ENCODE measurements around the gene CFAP54.
A peak's percentile ranks its signal among the peaks of the same experiment; 100 is the strongest.

Gene CFAP54

GRCh38 chr12:96770219-96771102 is 281.1 kb downstream of the CFAP54 start:
- no peak overlapping the region for H3K4me3 ChIP-seq (ENCODE audit: low read depth, low read length)
- DNase-seq (ENCODE audit: low read depth, low spot score), result no peak
- in situ Hi-C loops (cut with HindIII; ENCODE audit: low sequenced_read_pairs), result no loop called here
- TF ChIP-seq, protein P1, sequence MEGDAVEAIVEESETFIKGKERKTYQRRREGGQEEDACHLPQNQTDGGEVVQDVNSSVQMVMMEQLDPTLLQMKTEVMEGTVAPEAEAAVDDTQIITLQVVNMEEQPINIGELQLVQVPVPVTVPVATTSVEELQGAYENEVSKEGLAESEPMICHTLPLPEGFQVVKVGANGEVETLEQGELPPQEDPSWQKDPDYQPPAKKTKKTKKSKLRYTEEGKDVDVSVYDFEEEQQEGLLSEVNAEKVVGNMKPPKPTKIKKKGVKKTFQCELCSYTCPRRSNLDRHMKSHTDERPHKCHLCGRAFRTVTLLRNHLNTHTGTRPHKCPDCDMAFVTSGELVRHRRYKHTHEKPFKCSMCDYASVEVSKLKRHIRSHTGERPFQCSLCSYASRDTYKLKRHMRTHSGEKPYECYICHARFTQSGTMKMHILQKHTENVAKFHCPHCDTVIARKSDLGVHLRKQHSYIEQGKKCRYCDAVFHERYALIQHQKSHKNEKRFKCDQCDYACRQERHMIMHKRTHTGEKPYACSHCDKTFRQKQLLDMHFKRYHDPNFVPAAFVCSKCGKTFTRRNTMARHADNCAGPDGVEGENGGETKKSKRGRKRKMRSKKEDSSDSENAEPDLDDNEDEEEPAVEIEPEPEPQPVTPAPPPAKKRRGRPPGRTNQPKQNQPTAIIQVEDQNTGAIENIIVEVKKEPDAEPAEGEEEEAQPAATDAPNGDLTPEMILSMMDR (IDR thresholded peaks at IDR 0.05; ENCODE audit: low read depth, low read length), result no peak

DNA sequence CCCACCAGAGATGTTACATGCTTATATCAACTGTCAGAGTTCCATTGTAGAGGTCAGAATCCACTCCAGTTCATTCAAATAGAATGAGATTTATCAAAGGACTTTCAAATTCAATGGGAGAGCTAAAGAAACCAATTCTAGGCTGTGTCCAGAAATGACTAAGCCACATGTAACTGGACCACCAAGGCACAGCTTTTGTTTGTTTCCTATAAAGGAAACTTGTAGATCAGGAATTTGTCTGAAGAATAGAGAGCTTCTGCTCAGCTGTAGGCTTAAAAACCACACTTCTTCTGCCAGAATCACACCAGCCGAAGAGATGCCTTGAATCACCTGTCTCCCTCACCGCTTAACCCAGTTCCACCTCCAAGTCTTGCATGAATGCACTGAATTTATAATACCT is 283.7 kb downstream of the CFAP54 start:
- DNase-seq (ENCODE audit: low read depth, low spot score), result no peak
- in situ Hi-C loops (cut with HindIII; ENCODE audit: low sequenced_read_pairs), result no loop called here
- H3K4me3 ChIP-seq (ENCODE audit: low read depth, low read length), result no peak overlapping the region
- TF ChIP-seq, protein P1 (IDR thresholded peaks at IDR 0.05; ENCODE audit: low read depth, low read length), result no peak

- peak; percentile 56 for DNase-seq (ENCODE audit: low read depth, low spot score)
- no peak overlapping the region for H3K4me3 ChIP-seq (ENCODE audit: low read depth, low read length)
- in situ Hi-C loops (cut with HindIII; ENCODE audit: low sequenced_read_pairs), result no loop called here
- TF ChIP-seq, protein P1 (IDR thresholded peaks at IDR 0.05; ENCODE audit: low read depth, low read length), result no peak
Observed at GRCh38 chr12:96774496-96775256, 285.3 kb downstream of the CFAP54 start.

DNA sequence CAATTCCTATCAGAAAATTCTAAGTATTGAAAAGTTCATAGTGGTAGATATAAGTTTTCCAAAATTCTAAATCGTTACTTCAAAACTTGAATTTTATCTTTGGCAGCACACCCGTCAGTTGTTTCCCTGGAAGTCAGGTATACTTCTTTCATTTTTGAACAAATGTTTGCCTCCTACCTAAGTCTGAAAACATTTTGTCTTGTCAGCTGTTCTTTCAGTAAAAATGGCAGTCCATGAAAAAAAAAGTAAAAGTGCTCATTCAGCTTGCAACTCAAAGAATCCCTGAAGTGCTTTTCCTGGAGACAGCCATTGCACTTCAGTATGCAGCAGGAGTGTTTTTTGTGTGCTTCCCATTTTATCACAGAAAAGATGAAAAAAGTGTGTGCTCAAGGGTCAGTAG is 287.5 kb downstream of the CFAP54 start:
- in situ Hi-C loops (cut with HindIII; ENCODE audit: low sequenced_read_pairs), result no loop called here
- TF ChIP-seq, protein P1 (IDR thresholded peaks at IDR 0.05; ENCODE audit: low read depth, low read length), result no peak
- no peak for DNase-seq (ENCODE audit: low read depth, low spot score)
- no peak overlapping the region for H3K4me3 ChIP-seq (ENCODE audit: low read depth, low read length)

DNA sequence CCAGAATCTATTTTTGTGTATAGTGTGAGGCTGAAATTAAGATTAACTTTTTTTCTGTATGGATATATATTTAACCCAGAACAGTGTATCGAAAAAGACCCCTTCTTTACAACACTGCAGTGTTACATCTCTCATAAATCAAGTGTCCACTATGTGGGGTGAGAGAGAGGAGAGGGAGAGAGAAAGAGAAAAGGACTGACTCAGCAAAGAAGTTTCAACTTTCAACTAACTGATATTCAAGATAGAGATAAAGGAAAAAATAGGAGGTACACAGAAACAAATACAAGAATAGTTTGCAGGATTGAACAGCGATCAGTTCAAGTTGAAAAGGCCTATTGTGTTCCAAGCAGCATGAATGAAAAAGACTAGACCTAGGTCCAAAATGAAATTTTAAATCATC is 291.0 kb downstream of the CFAP54 start:
- TF ChIP-seq, protein P1 (IDR thresholded peaks at IDR 0.05; ENCODE audit: low read depth, low read length), result no peak
- no peak overlapping the region for H3K4me3 ChIP-seq (ENCODE audit: low read depth, low read length)
- in situ Hi-C loops (cut with HindIII; ENCODE audit: low sequenced_read_pairs), result no loop called here
- no peak for DNase-seq (ENCODE audit: low read depth, low spot score)

DNA sequence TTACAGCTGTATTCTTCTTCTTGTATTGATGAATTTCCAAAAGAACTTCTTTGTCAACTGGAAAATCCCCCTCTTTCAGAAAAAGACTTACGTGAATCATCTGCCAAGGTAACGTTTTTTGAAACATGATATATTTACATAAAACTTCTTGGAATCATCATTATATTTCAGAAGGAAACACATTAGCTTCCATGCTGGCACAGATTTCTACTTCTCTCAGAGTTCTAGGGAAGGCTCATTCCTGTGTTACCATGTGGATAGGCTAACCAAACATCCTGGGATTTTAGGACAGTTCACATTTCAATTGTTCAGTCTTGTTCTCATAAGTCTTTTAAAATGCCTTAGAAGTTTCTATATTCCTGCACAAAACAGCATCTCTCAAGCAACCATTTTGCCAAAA is 297.4 kb downstream of the CFAP54 start:
- no peak for DNase-seq (ENCODE audit: low read depth, low spot score)
- TF ChIP-seq, protein P1 (IDR thresholded peaks at IDR 0.05; ENCODE audit: low read depth, low read length), result no peak
- no peak overlapping the region for H3K4me3 ChIP-seq (ENCODE audit: low read depth, low read length)
- in situ Hi-C loops (cut with HindIII; ENCODE audit: low sequenced_read_pairs), result no loop called here
